ENCODE results near the gene MEF2C.
"Not testable (repeated sequence)": the region's sequence is repeated elsewhere in the genome, so short reads cannot be mapped to it uniquely, and the experiment has no call there.

MEF2C gene

DNA sequence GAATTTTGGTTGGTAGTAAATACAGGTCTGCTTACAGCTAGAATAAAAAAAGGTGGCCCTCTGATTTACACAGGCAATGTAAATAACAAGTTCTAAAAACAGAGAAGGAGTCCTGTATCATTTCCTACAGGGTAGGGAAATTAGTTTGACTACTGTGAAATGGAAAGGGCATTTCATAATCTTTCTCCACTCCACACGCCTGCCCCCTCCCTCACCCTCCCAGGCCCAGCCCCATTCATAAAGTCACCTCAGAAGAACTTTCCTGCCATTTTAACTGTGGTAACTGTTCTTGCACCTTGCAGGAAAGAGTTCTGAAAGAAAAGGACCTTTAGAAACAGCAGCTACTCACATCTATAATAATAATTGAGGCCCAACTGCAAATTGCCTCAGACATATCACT, 69.7 kb downstream of the MEF2C start:
- no peak for ATAC-seq (replicated peaks)
- Mint-ChIP-seq H3K4me1 (ENCODE audit: low read depth in 2 of 2) (no peaks in the 10 kb centered on the region), H3K4me3 (no peak overlapping the region)

DNA sequence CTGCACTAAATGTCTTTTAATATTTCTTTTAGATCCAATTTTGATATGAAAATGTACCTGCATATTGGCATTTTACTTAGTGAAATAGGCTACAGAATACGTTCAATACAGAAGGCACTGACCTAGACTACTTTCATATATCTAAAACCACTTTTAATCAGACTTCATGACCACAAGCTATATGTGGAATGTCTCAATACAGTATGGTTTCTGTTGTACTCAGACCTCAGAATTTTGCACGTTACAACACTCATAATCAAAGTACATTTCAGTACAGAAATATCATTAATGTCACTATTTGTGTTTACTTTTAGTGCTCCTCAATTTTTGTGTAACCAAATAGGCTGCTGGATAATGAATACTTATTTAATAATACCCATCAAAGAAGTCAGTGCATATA, 74.8 kb downstream of the MEF2C start:
- H3K36me3 Mint-ChIP-seq (ENCODE audit: insufficient read depth), result no peaks in the 10 kb centered on the region
- H3K27me3 Mint-ChIP-seq, result no peaks in the 10 kb centered on the region
- H3K9me3 Mint-ChIP-seq, result peaks cover 0 to 1% of the 10 kb centered on the region in 2 donors
- ATAC-seq (replicated peaks) (no peak), DNase-seq (no peak)
- H3K4me1 Mint-ChIP-seq (ENCODE audit: low read depth in 2 of 2), result no peaks in the 10 kb centered on the region
- H3K27ac Mint-ChIP-seq, result no peak overlapping the region
- H3K4me3 Mint-ChIP-seq, result no peak overlapping the region

More for the DNA sequence above, 69.7 kb downstream of the MEF2C start:
- DNase-seq, result no peak
- no peak overlapping the region for H3K27ac Mint-ChIP-seq
- no peaks in the 10 kb centered on the region for H3K36me3 Mint-ChIP-seq (ENCODE audit: insufficient read depth)
- H3K27me3 Mint-ChIP-seq, result no peaks in the 10 kb centered on the region
- H3K9me3 Mint-ChIP-seq, result no peaks in the 10 kb centered on the region

DNA sequence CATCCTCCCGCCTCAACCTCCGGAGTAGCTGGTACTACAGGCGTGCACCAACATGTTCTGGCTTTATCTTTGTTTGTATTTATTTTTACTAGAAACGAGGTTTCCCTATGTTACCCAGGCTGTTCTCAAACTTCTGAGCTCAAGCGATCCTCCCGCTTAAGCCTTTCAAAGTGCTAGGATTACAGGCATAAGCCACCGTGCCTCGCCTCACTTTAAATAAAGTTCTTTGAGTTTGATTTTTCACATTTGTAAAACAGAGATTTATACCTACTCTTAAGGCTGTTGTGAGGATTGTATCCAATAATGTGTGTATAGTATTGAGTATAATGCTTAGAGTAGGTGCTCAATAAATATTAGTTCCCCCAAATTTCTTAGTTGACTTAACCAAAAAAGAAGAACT, 75.7 kb downstream of the MEF2C start:
- no peak for ATAC-seq (replicated peaks)
- Mint-ChIP-seq H3K4me1 (ENCODE audit: low read depth in 2 of 2) (no peaks in the 10 kb centered on the region), H3K9me3 (peaks cover 0 to 1% of the 10 kb centered on the region in 2 donors), H3K27me3 (no peaks in the 10 kb centered on the region), H3K27ac (no peak overlapping the region), H3K36me3 (ENCODE audit: insufficient read depth) (no peaks in the 10 kb centered on the region), H3K4me3 (no peak overlapping the region)
- DNase-seq, result no peak

DNA sequence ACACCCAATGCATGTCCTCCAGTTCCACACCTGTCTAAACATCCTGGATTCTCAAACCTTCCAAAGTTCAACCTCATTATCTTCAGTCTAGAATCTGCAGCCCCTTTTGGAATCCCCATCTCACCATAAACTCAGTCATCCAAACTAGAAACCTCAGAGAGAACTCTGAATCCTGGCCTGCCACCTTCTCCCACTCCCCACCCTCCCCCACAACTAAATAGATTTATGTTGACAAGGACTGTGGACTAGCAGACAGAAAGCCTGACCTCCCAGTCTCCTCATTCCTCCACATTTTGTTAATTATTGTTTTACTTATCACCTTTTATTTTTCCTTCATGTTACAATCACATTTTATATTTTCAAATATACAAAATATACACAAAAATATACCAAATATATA, 76.6 kb downstream of the MEF2C start:
- Mint-ChIP-seq H3K4me1 (ENCODE audit: low read depth in 2 of 2) (no peaks in the 10 kb centered on the region), H3K9me3 (peaks cover 0 to 1% of the 10 kb centered on the region in 2 donors), H3K27me3 (no peaks in the 10 kb centered on the region), H3K36me3 (ENCODE audit: insufficient read depth) (no peaks in the 10 kb centered on the region), H3K27ac (no peak overlapping the region), H3K4me3 (no peak overlapping the region)
- ATAC-seq (replicated peaks) (no peak), DNase-seq (no peak)

DNA sequence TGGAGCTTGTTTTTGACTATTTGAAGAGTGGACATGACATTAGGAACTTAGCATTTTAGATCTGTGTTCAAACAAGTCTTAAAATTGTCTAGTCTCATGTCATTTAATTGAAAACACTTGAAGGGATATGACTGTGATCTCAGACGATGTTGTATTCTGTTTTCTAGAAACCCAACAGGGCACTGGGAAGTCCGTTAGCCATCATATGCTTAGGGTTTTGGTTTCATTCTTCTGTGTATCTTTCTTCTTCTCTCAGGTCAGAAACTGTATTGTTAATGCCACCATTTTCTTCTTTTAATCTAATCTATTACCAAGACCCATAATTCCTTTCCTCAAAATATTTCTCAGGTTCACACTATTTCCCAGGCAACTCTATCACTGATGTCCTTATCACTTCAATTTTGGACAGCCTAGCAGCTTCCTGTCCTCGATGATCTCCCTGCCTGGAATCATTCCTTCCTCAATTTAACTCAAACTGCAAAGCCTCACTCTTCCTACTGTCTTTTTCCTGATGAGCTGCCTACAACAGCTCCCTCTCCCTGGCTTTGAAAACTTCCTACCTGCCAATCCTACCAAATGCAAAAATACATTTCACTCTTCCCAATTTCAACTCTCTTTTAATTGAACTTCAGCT, 77.7 kb downstream of the MEF2C start:
- Mint-ChIP-seq H3K4me3 (no peak overlapping the region), H3K27me3 (no peaks in the 10 kb centered on the region), H3K4me1 (ENCODE audit: low read depth in 2 of 2) (no peaks in the 10 kb centered on the region), H3K36me3 (ENCODE audit: insufficient read depth) (no peaks in the 10 kb centered on the region), H3K27ac (no peak overlapping the region), H3K9me3 (peaks cover 0 to 1% of the 10 kb centered on the region in 2 donors)
- ATAC-seq (replicated peaks) (no peak), DNase-seq (no peak)

DNA sequence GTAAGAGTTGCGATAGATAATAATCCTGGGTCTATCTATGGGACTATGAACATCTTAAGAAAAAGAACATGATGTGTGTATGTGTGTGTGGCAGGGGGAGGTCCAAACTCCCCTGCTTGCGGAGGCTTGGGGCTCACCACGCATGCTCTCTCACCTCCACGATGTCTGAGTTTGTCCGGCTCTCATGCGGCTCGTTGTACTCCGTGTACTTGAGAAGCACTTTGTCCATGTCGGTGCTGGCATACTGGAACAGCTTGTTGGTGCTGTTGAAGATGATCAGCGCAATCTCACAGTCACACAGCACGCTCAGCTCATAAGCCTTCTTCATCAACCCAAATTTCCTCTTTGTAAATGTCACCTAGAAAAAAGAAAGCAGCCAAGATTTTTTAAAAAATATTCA, 78.5 kb downstream of the MEF2C start:
- no peak overlapping the region for H3K27ac Mint-ChIP-seq
- peaks cover 0 to 1% of the 10 kb centered on the region in 2 donors for H3K9me3 Mint-ChIP-seq
- no peak for ATAC-seq (replicated peaks)
- H3K27me3 Mint-ChIP-seq, result no peaks in the 10 kb centered on the region
- DNase-seq, result no peak
- no peak overlapping the region for H3K4me3 Mint-ChIP-seq
- no peaks in the 10 kb centered on the region for H3K4me1 Mint-ChIP-seq (ENCODE audit: low read depth in 2 of 2)
- H3K36me3 Mint-ChIP-seq (ENCODE audit: insufficient read depth), result no peaks in the 10 kb centered on the region

DNA sequence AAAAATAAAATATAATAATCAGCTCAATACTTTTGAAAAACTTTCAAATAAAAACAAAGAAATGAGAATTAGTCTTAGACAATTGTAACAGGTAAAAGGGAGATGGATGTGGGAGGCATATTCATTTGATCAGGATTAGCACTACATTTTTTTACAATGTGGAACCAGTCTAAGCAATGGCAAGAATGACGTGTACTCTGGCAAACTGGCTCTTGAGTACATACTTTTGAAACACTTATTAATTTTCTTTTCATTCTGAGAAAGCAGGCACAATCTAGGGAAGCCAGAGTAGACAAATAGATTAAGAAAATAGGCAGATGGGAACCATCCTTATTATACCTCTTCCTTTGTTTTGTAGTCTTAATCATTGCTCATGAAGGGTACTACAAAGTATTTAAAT, 79.7 kb downstream of the MEF2C start:
- Mint-ChIP-seq H3K9me3 (peaks cover 0 to 1% of the 10 kb centered on the region in 2 donors), H3K27me3 (no peaks in the 10 kb centered on the region), H3K27ac (no peak overlapping the region), H3K4me1 (ENCODE audit: low read depth in 2 of 2) (no peaks in the 10 kb centered on the region), H3K4me3 (no peak overlapping the region), H3K36me3 (ENCODE audit: insufficient read depth) (no peaks in the 10 kb centered on the region)
- no peak for DNase-seq
- no peak for ATAC-seq (replicated peaks)

DNA sequence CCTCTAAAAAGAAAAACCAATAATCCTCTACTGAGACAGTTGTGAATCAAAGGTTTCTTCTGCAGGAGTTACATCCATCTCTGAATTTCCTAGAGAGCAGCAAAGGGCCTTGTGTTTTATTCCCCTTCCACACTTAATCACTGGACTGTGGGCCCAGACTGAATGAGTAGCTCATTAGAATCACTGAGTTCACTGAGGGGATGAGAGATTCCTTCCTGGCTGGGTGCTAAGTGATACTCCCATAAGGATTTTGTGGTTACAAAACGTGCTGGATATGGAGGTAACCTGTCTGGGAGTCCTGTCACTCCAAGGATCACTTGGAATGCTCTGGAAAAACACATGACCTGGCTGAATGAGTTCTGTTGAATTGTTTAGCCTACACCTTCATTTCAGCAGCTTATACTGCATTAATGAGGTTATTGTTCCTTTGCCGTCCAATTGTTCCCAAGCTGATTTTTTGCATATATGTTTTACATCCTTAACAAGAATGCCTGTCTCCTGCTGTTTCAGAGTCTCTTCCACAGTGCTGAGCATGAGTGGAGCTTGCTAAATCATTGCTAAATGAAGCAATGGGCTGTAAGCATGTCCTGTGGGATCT, 82.9 kb downstream of the MEF2C start:
- H3K4me1 Mint-ChIP-seq (ENCODE audit: low read depth in 2 of 2), result no peaks in the 10 kb centered on the region
- H3K27ac Mint-ChIP-seq, result peak overlapping the region in 1 of 2 donors; percentile 17
- no peaks in the 10 kb centered on the region for H3K36me3 Mint-ChIP-seq (ENCODE audit: insufficient read depth)
- H3K9me3 Mint-ChIP-seq, result peaks cover 0 to 7% of the 10 kb centered on the region in 2 donors
- DNase-seq (no peak), ATAC-seq (replicated peaks) (no peak)
- H3K27me3 Mint-ChIP-seq, result no peaks in the 10 kb centered on the region
- no peak overlapping the region for H3K4me3 Mint-ChIP-seq

DNA sequence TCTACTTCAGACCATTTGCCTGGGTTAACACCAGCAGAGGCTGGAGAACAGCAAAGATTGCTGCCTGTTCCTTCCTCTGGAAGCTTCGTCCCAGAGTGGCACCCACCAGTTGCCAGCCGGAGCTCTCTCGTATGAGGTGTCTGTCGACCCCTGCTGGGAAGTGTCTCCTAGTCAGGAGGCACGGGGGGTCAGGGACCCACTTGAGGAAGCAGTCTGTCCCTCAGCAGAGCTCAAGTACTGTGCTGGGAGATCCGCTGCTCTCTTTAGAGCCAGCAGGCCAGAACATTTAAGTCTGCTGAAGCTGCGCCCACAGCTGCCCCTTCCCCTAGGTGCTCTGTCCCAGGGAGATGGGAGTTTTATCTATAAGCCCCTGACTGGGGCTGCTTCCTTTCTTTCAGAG, 84.1 kb downstream of the MEF2C start:
- H3K4me3 Mint-ChIP-seq; H3K4me1 Mint-ChIP-seq (ENCODE audit: low read depth in 2 of 2); ATAC-seq (replicated peaks); H3K27ac Mint-ChIP-seq; H3K36me3 Mint-ChIP-seq (ENCODE audit: insufficient read depth); H3K9me3 Mint-ChIP-seq; DNase-seq; H3K27me3 Mint-ChIP-seq: not testable (repeated sequence)

DNA sequence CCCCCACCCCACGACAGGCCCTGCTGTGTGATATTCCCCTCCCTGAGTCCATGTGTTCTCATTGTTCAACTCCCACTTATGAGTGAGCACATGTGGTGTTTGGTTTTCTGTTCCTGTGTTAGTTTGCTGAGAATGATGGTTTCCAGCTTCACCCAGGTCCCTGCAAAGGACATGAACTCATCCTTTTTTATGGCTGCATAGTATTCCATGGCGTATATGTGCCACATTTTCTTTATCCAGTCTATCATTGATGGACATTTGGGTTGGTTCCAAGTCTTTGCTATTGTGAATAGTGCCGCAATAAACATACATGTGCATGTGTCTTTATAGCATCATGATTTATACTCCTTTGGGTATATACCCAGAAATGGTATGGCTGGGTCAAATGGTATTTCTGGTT, 89.2 kb downstream of the MEF2C start:
- ATAC-seq (replicated peaks); H3K36me3 Mint-ChIP-seq (ENCODE audit: insufficient read depth); H3K4me1 Mint-ChIP-seq (ENCODE audit: low read depth in 2 of 2); H3K4me3 Mint-ChIP-seq; H3K27ac Mint-ChIP-seq; DNase-seq; H3K9me3 Mint-ChIP-seq; H3K27me3 Mint-ChIP-seq: not testable (repeated sequence)

DNA sequence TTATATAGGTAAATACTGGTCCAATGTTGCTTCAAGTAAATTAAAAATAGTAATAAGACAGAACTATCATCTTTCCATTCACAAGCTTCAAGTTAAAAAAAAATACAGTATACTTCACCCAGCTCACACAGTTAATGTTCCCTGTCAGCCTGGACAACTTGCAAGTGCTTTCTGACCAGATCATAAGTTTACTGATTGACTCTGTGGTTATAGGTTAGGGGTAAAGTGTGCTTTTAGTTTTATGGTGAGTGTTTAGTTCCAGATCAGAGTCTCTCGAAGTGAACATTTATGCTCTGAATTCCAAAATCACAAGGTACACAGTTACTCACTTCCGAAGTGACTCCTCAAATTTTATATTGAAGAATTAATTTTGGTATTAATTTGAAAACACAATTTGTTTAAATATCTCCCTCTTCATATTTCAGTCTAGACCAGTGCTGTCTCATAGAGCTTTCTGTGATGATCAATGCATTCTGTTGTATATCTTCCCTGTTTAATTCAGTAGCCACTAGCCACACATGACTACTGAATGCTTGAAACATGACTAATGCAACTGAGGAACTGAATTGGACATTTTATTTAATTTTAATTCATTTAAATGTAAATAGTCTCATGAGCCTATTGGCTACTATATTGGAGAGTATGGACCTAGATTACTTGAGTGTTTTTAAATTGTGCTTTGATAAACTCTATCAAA, 90.7 kb downstream of the MEF2C start:
- no peaks in the 10 kb centered on the region for H3K27me3 Mint-ChIP-seq
- H3K36me3 Mint-ChIP-seq (ENCODE audit: insufficient read depth), result no peaks in the 10 kb centered on the region
- ATAC-seq (replicated peaks) (no peak), DNase-seq (no peak)
- no peak overlapping the region for H3K4me3 Mint-ChIP-seq
- H3K4me1 Mint-ChIP-seq (ENCODE audit: low read depth in 2 of 2), result no peaks in the 10 kb centered on the region
- no peak overlapping the region for H3K27ac Mint-ChIP-seq
- peaks cover 0 to 7% of the 10 kb centered on the region in 2 donors for H3K9me3 Mint-ChIP-seq

DNA sequence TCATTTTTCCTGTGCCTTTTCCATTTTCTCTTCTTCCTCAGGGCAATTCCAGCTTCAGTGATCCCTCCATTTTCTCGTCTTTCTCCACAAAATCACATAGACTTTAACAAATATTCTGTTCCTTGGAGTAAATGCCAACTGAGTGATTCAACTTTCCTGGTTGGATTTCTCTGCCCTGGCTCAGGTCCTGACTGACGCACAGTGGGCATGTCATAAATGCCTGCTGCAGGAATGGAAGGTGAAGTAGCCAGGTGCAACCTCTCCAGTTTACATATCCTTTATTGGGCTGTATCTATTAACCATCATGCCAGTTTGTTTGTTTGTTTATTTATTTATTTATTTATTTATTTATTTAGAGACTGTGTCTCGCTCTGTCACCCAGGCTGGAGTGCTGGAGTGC, 95.1 kb downstream of the MEF2C start:
- ATAC-seq (replicated peaks) (no peak), DNase-seq (no peak)
- no peaks in the 10 kb centered on the region for H3K4me1 Mint-ChIP-seq (ENCODE audit: low read depth in 2 of 2)
- H3K27ac Mint-ChIP-seq, result no peak overlapping the region
- no peaks in the 10 kb centered on the region for H3K9me3 Mint-ChIP-seq
- H3K4me3 Mint-ChIP-seq, result no peak overlapping the region
- no peaks in the 10 kb centered on the region for H3K27me3 Mint-ChIP-seq
- H3K36me3 Mint-ChIP-seq (ENCODE audit: insufficient read depth), result no peaks in the 10 kb centered on the region

DNA sequence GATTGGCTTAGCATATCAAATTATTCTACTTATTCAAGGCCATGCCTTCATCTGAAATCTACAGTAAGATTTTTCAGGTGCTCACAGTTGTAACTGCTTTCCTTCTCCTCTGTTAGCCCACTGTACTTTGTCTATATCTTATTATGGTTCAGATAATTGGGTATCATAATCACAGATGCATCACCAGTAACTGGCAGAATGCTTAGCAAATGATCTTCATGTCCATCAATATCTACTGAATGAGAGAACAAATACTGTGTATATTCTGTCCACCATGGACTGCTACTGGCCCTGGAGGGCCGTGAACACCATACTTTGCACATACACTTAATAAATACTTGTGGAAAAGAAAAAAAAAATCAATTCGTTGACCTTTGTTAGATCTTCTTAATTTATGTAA, 96.2 kb downstream of the MEF2C start:
- H3K27me3 Mint-ChIP-seq, result no peaks in the 10 kb centered on the region
- ATAC-seq (replicated peaks) (no peak), DNase-seq (no peak)
- H3K9me3 Mint-ChIP-seq, result no peaks in the 10 kb centered on the region
- no peak overlapping the region for H3K4me3 Mint-ChIP-seq
- no peaks in the 10 kb centered on the region for H3K4me1 Mint-ChIP-seq (ENCODE audit: low read depth in 2 of 2)
- no peak overlapping the region for H3K27ac Mint-ChIP-seq
- H3K36me3 Mint-ChIP-seq (ENCODE audit: insufficient read depth), result no peaks in the 10 kb centered on the region

Data from effector memory CD8-positive, alpha-beta T cell (primary cell).